GM10847 (cell line): ENCODE data around the gene UBQLN2.

ENCODE experiments used
- POLR2A ChIP-seq: IDR thresholded peaks from 2 replicates; pipeline ENCODE4 v1.6.1; 2011; ENCODE audit not compliant: insufficient read length; ENCODE audit errors: extremely low read depth

Gene UBQLN2

DNA sequence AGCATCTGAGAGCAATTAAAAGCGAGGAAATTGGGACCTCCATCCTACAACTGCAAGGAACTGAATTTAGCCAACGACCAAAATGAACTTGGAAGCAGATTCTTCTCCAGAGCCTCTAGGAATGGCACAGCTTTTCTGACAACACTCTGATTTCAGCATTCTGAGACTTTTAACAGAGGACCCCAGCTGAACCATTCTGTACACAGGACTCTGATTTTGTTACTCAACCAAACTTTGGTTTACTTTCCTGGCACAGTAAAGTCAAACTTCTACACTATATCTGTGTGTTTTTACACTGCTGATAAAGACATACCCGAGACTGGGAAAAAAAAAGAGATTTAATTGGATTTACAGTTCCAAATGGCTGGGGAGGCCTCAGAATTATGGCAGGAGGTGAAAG, 37.6 kb downstream of the UBQLN2 start:
- no peak for TF ChIP-seq POLR2A

DNA sequence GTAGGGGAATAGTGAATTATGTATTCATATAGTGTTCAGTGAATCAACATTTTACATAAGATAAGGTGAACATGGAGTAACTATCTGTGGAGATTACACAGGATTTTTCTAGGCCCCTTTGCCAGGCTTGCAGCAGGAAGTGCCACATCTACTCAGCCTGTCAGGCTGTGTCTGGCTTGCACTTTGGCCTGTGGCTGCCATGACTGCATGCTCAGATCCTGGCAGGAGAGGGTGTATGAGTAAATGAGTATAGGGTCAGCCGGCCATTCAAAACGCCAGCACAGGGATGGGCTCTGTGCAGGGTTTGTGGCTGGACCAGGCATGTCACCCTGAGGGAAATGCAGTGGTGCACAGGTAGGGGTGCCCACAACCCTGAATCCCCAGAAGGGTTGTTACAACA, 51.9 kb downstream of the UBQLN2 start:
- TF ChIP-seq POLR2A = no peak
